ENCODE measurements around the gene AKAP1.
"Not testable (repeated sequence)": the region's sequence is repeated elsewhere in the genome, so short reads cannot be mapped to it uniquely, and the experiment has no call there.

- not testable (repeated sequence) for TF ChIP-seq RFX5 (IDR thresholded peaks at IDR 0.05; ENCODE audit: borderline replicate concordance, low read depth, low read length); MAX (IDR thresholded peaks at IDR 0.05); JUN (IDR thresholded peaks at IDR 0.05; ENCODE audit: low read depth, low read length); RAD21 (IDR thresholded peaks at IDR 0.05 in 1 of 2, conservative IDR thresholded peaks at IDR 0.05 in 1 of 2; ENCODE audit: low read depth in 2 of 2, low read length in 2 of 2); POLR2A (IDR thresholded peaks at IDR 0.05; ENCODE audit: control extremely low read depth in 1 of 2, low read depth in 2 of 2, low read length in 2 of 2); RXRA (IDR thresholded peaks at IDR 0.05; ENCODE audit: insufficient read depth, low read depth, low read length); TEAD4 (IDR thresholded peaks at IDR 0.05; ENCODE audit: low read depth, low read length); NRF1 (IDR thresholded peaks at IDR 0.05; ENCODE audit: low read depth, low read length); JUND (IDR thresholded peaks at IDR 0.05; ENCODE audit: low read length); CTCF (IDR thresholded peaks at IDR 0.05; ENCODE audit: control extremely low read depth in 1 of 3, insufficient read depth in 1 of 3, low read depth in 1 of 3, low read length in 3 of 3); EP300 (IDR thresholded peaks at IDR 0.05; ENCODE audit: borderline replicate concordance in 1 of 2, low read depth in 2 of 2, low read length in 2 of 2); E2F6 (IDR thresholded peaks at IDR 0.05); POLR2AphosphoS5 (IDR thresholded peaks at IDR 0.05; ENCODE audit: low read depth, low read length); EZH2 (IDR thresholded peaks at IDR 0.05; ENCODE audit: low read depth, low read length, severe bottlenecking)
Measured at GRCh38 chr17:57102660-57103059, 17.6 kb downstream of the AKAP1 start.

All from H1 (cell line).